Stimulated activated CD8-positive, alpha-beta memory T cell treated with anti-CD3 and anti-CD28 coated beads, Interleukin-4, amount 100 ng/mL, for 24 hours (primary cell): ENCODE measurements around the gene OR11A1.

Source experiments
- DNase-seq: peaks from one replicate; pipeline ENCODE4 v3.0.0-alpha.2; 2020; ENCODE audit warnings: low read depth

Gene OR11A1

GRCh38 chr6:29388533-29388932 lies 68.3 kb downstream of the OR11A1 start:
- DNase-seq: no peak

DNA sequence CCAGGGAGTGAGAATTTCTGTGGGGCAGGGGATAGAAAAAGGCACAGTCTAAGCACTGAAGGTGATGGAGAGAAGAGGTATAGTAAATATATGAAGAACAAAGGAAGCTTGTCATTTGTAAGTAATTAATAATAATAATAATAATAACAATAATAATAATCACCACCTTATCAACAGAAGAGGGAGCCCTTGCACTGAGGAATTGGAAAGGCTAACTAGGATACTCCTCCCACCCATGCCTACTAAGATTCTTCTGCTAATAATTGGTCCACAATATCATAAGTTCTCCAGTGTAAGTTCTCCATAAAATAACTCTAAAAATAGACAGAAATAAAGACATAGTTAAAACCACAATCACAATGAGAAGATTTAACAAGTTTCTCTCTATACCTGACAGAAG lies 80.9 kb downstream of the OR11A1 start:
- DNase-seq: no peak
